Measurements from ENCODE around the gene PI4KA. TPM values are rescaled to one million over a fixed set of nuclear protein-coding genes. Genes with fewer than 3 reads are reported as not detected.

The PI4KA gene
- total RNA-seq, 1 experiment from 2014 or later, result 65.8 TPM

GRCh38 chr22:20666560-20666959, 192.1 kb downstream of the PI4KA start:
- Mint-ChIP-seq H3K27ac (no peak overlapping the region), H3K4me1 (no peaks in the 10 kb centered on the region)

More at GRCh38 chr22:20666560-20666959, 192.1 kb downstream of the PI4KA start:
- no peak overlapping the region for H4K5ac ChIP-seq (ENCODE audit: insufficient read length, low read depth, low read length)
- H4K8ac ChIP-seq (replicated peaks; ENCODE audit: insufficient read length, low read depth, low read length), result no peak overlapping the region
- H3K27ac ChIP-seq (ENCODE audit: insufficient read length, low read depth, low read length), result no peak overlapping the region
- no peak overlapping the region for H3K56ac ChIP-seq (ENCODE audit: insufficient read length, low read depth, low read length)
- H3K79me1 ChIP-seq (ENCODE audit: insufficient read depth, low read depth, low read length, poor library complexity, severe bottlenecking), result no peaks in the 10 kb centered on the region
- no peak for TF ChIP-seq CTCF (conservative IDR thresholded peaks at IDR 0.05)
- no CpG with 5 or more reads among the region's 1 CpG for WGBS (ENCODE audit: extremely low coverage, insufficient read length, low lambda C conversion rate)
- H3K23ac ChIP-seq (ENCODE audit: insufficient read length, low read depth, low read length), result no peak overlapping the region
- no peak overlapping the region for H2BK5ac ChIP-seq (ENCODE audit: insufficient read length, low read length)
- H4K20me1 ChIP-seq (ENCODE audit: control insufficient read depth, insufficient read depth, insufficient read length), result no peaks in the 10 kb centered on the region
- H3K36me3 Mint-ChIP-seq (ENCODE audit: insufficient read depth in 1 of 3, low read depth in 3 of 3), result no peaks in the 10 kb centered on the region
- no peak overlapping the region for H3K14ac ChIP-seq (ENCODE audit: insufficient read depth, low read length)
- H3K18ac ChIP-seq (ENCODE audit: insufficient read length, low read depth, low read length), result no peak overlapping the region
- H3K79me2 ChIP-seq (ENCODE audit: insufficient read depth, low read length), result no peaks in the 10 kb centered on the region
- no peak overlapping the region for H2BK12ac ChIP-seq (ENCODE audit: insufficient read length, low read depth, low read length)
- H4K91ac ChIP-seq (ENCODE audit: insufficient read length, low read depth, low read length), result no peak overlapping the region
- no peaks in the 10 kb centered on the region for H3K23me2 ChIP-seq (ENCODE audit: insufficient read length, low read depth, low read length, poor library complexity, severe bottlenecking)
- H3K27me3 Mint-ChIP-seq (ENCODE audit: low read depth), result no peaks in the 10 kb centered on the region
- H2AK5ac ChIP-seq (ENCODE audit: insufficient read length, low read length), result no peak overlapping the region
- H3K4ac ChIP-seq (ENCODE audit: low read depth, low read length), result no peak overlapping the region
- no peaks in the 10 kb centered on the region for H3K9me3 ChIP-seq (ENCODE audit: control insufficient read depth, low read depth, low read length)
- H3K27me3 ChIP-seq (ENCODE audit: insufficient read depth, low read length), result no peaks in the 10 kb centered on the region
- H3K4me1 ChIP-seq (ENCODE audit: insufficient read depth, low read length), result no peaks in the 10 kb centered on the region
- no peak overlapping the region for H2BK120ac ChIP-seq (ENCODE audit: low read depth, low read length, poor library complexity, severe bottlenecking)
- no peak overlapping the region for H3K4me3 Mint-ChIP-seq
- no peak overlapping the region for H2BK20ac ChIP-seq (ENCODE audit: low read depth, low read length, poor library complexity, severe bottlenecking)
- no peak overlapping the region for H3K4me2 ChIP-seq (ENCODE audit: insufficient read depth, insufficient read length, low read length)
- H3K9ac ChIP-seq (ENCODE audit: extremely low read depth, insufficient read length, low read length), result no peak overlapping the region
- DNase-seq, result no peak
- H3T11ph ChIP-seq (ENCODE audit: low read length), result no peak overlapping the region
- no peaks in the 10 kb centered on the region for H3K9me3 Mint-ChIP-seq
- H2BK15ac ChIP-seq (ENCODE audit: low read depth, low read length), result no peak overlapping the region
- no peak overlapping the region for H2AFZ ChIP-seq (ENCODE audit: low read length)
